BJ (cell line): ENCODE measurements around the gene CEACAM7. TPM values are rescaled to one million over a fixed set of nuclear protein-coding genes. Genes with fewer than 3 reads are reported as not detected.

Experiments
- CTCF ChIA-PET: fragments of 350-600 bp; formaldehyde crosslinking; extraction: SDS; loops from one replicate; lab custom pipeline; 2021; ENCODE audit warnings: antibody characterized with exemption, inconsistent platforms; lab: Yijun Ruan, JAX
- POLR2A ChIA-PET: fragments of 300-600 bp; sonication (Branson Sonifier 250); formaldehyde crosslinking; extraction: SDS; loops from one replicate; lab custom pipeline; 2021; ENCODE audit warnings: antibody characterized with exemption; lab: Charles Lee
- DNase-seq: peaks from one replicate; pipeline ENCODE4 v3.0.0-alpha.2; 2011; ENCODE audit warnings: low read depth
- H3K27me3 ChIP-seq: 2 replicates; pipeline ENCODE4 v1.6.0; 2011; ENCODE audit warnings: low read length; ENCODE audit not compliant: control insufficient read depth, insufficient read depth
- H3K36me3 ChIP-seq: 2 replicates; pipeline ENCODE4 v1.5.1; 2011; ENCODE audit warnings: low read length; ENCODE audit not compliant: control insufficient read depth, insufficient read depth
- H3K4me3 ChIP-seq: 2 replicates; pipeline ENCODE4 v1.5.1; 2011; ENCODE audit warnings: low read depth, mild to moderate bottlenecking, control low read depth, low read length
- polyA plus RNA-seq: library from polyadenylated mRNA; depleted of rRNA; stranded (reverse); fragments of >200 nt; gene quantifications from 2 replicates; pipeline ENCODE4 v1.2.3, GENCODE V29; 2011; rRNA removed
- small RNA-seq: library from RNA; depleted of rRNA; stranded (forward); fragments of <200 nt; gene quantifications from one replicate; pipeline ENCODE3, GENCODE V24; 2012; ENCODE audit warnings: low replicate concordance, low read depth; ENCODE audit not compliant: insufficient read length
- TF ChIP-seq, protein P1 (sequence below): IDR thresholded peaks from 2 replicates; pipeline ENCODE4 v1.5.1; 2011; ENCODE audit warnings: low read depth, mild to moderate bottlenecking, control low read depth, inconsistent platforms, low read length, moderate library complexity; ENCODE audit not compliant: insufficient read depth

Gene CEACAM7
- polyA plus RNA-seq, 1 experiment = not detected

DNA sequence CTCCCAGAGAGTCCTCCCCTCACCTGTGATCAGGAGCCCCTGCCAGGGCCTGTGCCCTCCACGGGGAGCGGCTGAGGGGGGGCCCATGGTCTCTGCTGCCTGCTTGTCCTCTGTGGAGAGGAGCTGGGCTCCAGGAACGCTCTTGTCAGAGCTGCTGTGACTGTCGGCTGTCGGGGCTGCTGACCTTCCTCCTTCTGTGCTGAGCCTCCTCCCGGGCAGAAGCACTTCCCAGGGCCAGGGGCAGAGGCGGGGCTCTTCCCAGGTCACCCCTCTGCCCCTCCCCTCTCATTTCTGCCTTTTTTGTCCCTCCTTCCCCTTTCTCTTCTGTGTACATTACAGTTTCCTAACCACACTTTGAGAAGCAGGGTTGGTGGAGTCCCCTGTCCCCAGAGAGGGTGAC is 61.2 kb downstream of the CEACAM7 start, which contains the start of gene CEACAM4:
CEACAM4 (minus strand) TSS at position 198 of the 400 bp plus-strand sequence; CDS start at position 87, 111 bp downstream.
- H3K36me3 ChIP-seq = no peaks in the 10 kb centered on the region
- ChIA-PET POLR2A (no interaction called here), CTCF (no interaction called here)

DNA sequence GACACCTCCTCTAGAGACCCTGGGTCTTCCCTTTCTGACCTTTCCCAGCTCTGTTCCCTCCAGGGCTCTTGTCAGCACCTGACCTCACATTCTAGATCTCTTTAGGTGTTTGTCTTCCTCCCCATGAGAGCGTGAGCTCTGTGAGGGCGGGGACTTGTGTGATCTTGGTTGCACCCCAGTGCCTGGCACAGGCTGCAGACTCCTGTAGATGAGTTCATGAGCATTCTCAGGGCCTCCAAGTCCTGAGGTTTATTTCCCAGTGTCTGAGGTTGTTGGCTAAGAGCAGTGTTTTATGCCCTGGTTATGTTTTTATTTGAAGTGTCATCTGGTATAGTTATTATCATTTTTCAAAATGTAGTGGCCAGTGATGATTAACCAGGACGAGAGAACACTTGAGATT is 61.8 kb downstream of the CEACAM7 start:
- ChIA-PET POLR2A (no interaction called here), CTCF (no interaction called here)
- TF ChIP-seq, protein P1, sequence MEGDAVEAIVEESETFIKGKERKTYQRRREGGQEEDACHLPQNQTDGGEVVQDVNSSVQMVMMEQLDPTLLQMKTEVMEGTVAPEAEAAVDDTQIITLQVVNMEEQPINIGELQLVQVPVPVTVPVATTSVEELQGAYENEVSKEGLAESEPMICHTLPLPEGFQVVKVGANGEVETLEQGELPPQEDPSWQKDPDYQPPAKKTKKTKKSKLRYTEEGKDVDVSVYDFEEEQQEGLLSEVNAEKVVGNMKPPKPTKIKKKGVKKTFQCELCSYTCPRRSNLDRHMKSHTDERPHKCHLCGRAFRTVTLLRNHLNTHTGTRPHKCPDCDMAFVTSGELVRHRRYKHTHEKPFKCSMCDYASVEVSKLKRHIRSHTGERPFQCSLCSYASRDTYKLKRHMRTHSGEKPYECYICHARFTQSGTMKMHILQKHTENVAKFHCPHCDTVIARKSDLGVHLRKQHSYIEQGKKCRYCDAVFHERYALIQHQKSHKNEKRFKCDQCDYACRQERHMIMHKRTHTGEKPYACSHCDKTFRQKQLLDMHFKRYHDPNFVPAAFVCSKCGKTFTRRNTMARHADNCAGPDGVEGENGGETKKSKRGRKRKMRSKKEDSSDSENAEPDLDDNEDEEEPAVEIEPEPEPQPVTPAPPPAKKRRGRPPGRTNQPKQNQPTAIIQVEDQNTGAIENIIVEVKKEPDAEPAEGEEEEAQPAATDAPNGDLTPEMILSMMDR = no peak
- Histone ChIP-seq H3K36me3 (no peaks in the 10 kb centered on the region), H3K4me3 (no peak overlapping the region), H3K27me3 (peaks cover 1% of the 10 kb centered on the region; the same call in 1 of the 2 replicates)
- no peak for DNase-seq

More for the DNA sequence above, 61.2 kb downstream of the CEACAM7 start, which contains the start of gene CEACAM4:
- H3K4me3 ChIP-seq = no peak within 1 kb of the TSS
- H3K27me3 ChIP-seq = peaks cover 1% of the 10 kb centered on the region; the same call in 1 of the 2 replicates
- TF ChIP-seq, protein P1 = no peak
- no peak for DNase-seq

DNA sequence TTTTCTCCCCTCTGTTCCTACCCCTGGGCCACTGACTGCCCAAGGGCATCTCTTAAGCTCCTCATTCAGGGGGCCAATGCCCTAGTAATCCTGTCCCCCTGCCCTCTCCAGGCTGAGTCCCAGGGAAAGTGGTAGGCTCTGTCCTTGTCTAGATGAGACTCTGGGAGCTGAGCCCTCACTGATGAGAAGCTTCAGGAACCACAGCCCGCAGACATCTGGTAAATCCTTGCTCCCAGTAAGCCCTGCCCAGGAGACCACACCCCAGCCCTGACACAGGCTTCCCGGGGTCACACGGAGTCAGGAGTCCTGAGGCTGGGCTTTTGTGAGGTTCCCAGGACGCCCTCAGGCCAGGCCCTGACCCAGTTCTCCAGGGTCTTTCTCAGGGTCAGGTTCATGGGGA is 63.1 kb downstream of the CEACAM7 start:
- ChIA-PET POLR2A (no interaction called here), CTCF (interaction anchor here (0.8 kb wide), 1 partner anchor 17 kb away, joined by 3 read pairs; no protein-coding TSS in a partner anchor)
- Histone ChIP-seq H3K4me3 (no peak overlapping the region), H3K36me3 (no peaks in the 10 kb centered on the region), H3K27me3 (peaks cover 1% of the 10 kb centered on the region; the same call in 1 of the 2 replicates)
- TF ChIP-seq, protein P1 = no peak
- no peak for DNase-seq

DNA sequence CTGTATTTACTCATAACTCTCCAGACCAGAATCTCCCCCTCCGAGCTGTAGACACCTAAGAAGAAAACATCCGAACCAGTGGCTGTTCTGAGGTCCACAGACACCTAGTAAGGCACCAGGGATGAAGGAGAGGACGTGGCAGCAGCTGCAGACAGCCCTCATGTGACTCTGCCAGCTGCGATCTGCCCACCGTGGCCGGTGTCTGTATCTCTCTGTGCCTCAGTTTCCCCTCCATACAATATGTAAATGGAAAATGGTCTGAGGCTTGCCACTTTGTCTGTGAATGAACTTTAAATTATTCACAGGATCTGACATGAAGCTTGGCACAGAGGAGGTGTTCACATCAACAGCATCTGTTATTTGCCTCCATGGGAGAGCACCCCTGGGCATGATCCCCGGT is 63.6 kb downstream of the CEACAM7 start:
- CTCF ChIA-PET = interaction anchor here (0.8 kb wide), 1 partner anchor 18 kb away, joined by 3 read pairs; no protein-coding TSS in a partner anchor
- Histone ChIP-seq H3K27me3 (peaks cover 1% of the 10 kb centered on the region; the same call in 1 of the 2 replicates), H3K36me3 (no peaks in the 10 kb centered on the region), H3K4me3 (no peak overlapping the region)
- TF ChIP-seq, protein P1 = no peak
- POLR2A ChIA-PET = no interaction called here
- no peak for DNase-seq

DNA sequence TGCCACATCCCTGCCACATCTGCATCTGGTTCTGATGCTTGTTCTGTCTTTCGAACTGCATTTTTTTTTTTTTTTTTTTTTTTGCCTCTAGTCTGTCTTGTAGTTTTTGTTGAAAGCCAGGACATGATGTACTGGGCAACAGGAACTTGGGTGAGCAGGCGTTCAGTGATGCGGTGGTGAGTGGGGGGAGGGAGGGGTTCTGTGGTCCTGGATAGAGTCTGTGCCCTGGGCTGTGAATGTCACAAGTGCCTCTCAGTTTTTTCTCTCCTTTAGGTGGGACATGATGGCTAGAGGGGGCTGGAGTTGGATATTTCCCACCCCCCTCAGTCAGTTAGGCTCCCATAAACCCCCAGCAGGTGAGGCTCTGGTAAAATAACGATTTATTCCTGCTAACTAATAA is 64.7 kb downstream of the CEACAM7 start:
- no peaks in the 10 kb centered on the region for H3K27me3 ChIP-seq
- no peak overlapping the region for H3K4me3 ChIP-seq
- ChIA-PET CTCF (no interaction called here), POLR2A (no interaction called here)
- no peak for DNase-seq
- TF ChIP-seq, protein P1 = no peak
- no peaks in the 10 kb centered on the region for H3K36me3 ChIP-seq

Small RNA genes within 50 kb of the gene (small RNA-seq; reads per million reads assigned to genes)
- not detected for gene AC243960.4

Other genes starting within 250 kb of the CEACAM7 start
- 54.0 and 82.4 TPM in 2 replicates for gene DMAC2, start 248.4 kb downstream of the CEACAM7 start, polyA plus RNA-seq
- gene ERICH4, start 245.1 kb downstream of the CEACAM7 start, polyA plus RNA-seq = not detected in 2 replicates
- gene CEACAM21, start 112.1 kb downstream of the CEACAM7 start, polyA plus RNA-seq = not detected in 2 replicates
- not detected in 2 replicates for gene CEACAM4, start 61.2 kb downstream of the CEACAM7 start, polyA plus RNA-seq
- gene CEACAM5, start 20.4 kb upstream of the CEACAM7 start, polyA plus RNA-seq = not detected in 2 replicates
- not detected in 2 replicates for gene CEACAM6, start 67.3 kb upstream of the CEACAM7 start, polyA plus RNA-seq
- not detected in 2 replicates for gene CEACAM3, start 108.3 kb upstream of the CEACAM7 start, polyA plus RNA-seq
- gene LYPD4, start 156.4 kb upstream of the CEACAM7 start, polyA plus RNA-seq = not detected in 2 replicates
- gene DMRTC2, start 156.8 kb upstream of the CEACAM7 start, polyA plus RNA-seq = not detected in 2 replicates
- gene RPS19, start 172.0 kb upstream of the CEACAM7 start, polyA plus RNA-seq = 1,209 and 1,864 TPM in 2 replicates
- 0.17 and 0.37 TPM in 2 replicates for gene CD79A, start 189.0 kb upstream of the CEACAM7 start, polyA plus RNA-seq
- 24.4 and 41.0 TPM in 2 replicates for gene ARHGEF1, start 194.9 kb upstream of the CEACAM7 start, polyA plus RNA-seq
- 0.04 TPM in 2 replicates for gene ERFL, start 240.2 kb upstream of the CEACAM7 start, polyA plus RNA-seq